Stomach (tissue), 9 donors: ENCODE data around the gene OPCML. TPM values are rescaled to one million over a fixed set of nuclear protein-coding genes. Genes with fewer than 3 reads are reported as not detected.
A peak's percentile ranks its signal among the peaks of the same experiment; 100 is the strongest.

Experiments
- DNase-seq, 2 donors: peaks; one replicate each; pipeline versions ENCODE4 v3.0.0 to v3.0.0-alpha.2; 2013 to 2019
- H3K27ac ChIP-seq, 5 donors: fragments of 200-600 bp in 4 of 5; sonication (generic) in 4 of 5; one replicate each; pipeline ENCODE4 v1.5.1; 2013 to 2019; ENCODE audit warnings: mild to moderate bottlenecking in 1 of 5, moderate library complexity in 1 of 5
- H3K27me3 ChIP-seq, 3 donors: fragments of 200-600 bp; sonication (generic); one replicate each; pipeline ENCODE4 v1.5.1; 2017 to 2019; ENCODE audit warnings: mixed run types in 1 of 3
- H3K36me3 ChIP-seq, 4 donors: fragments of 200-600 bp; sonication (generic); 1 replicate in 3 of 4; 2 replicates in 1 of 4; pipeline ENCODE4 v1.5.1; 2016 to 2019
- H3K4me1 ChIP-seq, 4 donors: fragments of 200-600 bp; sonication (generic); one replicate each; pipeline ENCODE4 v1.5.1; 2016 to 2019
- H3K4me3 ChIP-seq, 4 donors: fragments of 200-600 bp; sonication (generic) in 3 of 4; one replicate each; pipeline ENCODE4 v1.5.1; 2016 to 2019; ENCODE audit warnings: mild to moderate bottlenecking in 1 of 4
- H3K9me3 ChIP-seq, 4 donors: fragments of 200-600 bp; sonication (generic); one replicate each; pipeline ENCODE4 v1.5.1; 2016 to 2019
- CTCF ChIP-seq, 7 experiments: fragments of 450-650 bp in 4 of 7; fragments of 200-600 bp in 3 of 7; sonication (generic) in 3 of 7; IDR thresholded peaks; one replicate each; pipeline ENCODE4 v1.5.1; 2016 to 2019; ENCODE audit warnings: antibody characterized with exemption in 7 of 7, control low read depth in 2 of 7, mild to moderate bottlenecking in 1 of 7
- EP300 ChIP-seq: sonication (generic); formaldehyde crosslinking; IDR thresholded peaks from one replicate; pipeline ENCODE4 v1.6.1; 2017; ENCODE audit warnings: antibody characterized with exemption
- POLR2A ChIP-seq, 4 donors: fragments of 450-650 bp; IDR thresholded peaks; one replicate each; pipeline ENCODE4 v1.6.1; 2016; ENCODE audit warnings: antibody characterized with exemption in 4 of 4, control low read depth in 2 of 4, mild to moderate bottlenecking in 1 of 4, moderate library complexity in 1 of 4
- POLR2AphosphoS5 ChIP-seq, 3 donors: sonication (generic); formaldehyde crosslinking; IDR thresholded peaks; one replicate each; pipeline ENCODE4 v1.6.1; 2016; ENCODE audit warnings: antibody characterized with exemption in 3 of 3
- WGBS, 5 donors: extraction: QIAGEN DNeasy Blood & Tissue Kit in 3 of 5; methylation state at CpG; one replicate each; pipeline versions ENCODE4 v1.1.5 to v1.1.7; 2013 to 2018; 5-methylcytosine and 5-hydroxymethylcytosine counted together
- intact Hi-C: fragments of 100-400 bp; cut with DNase I; formaldehyde crosslinking; loops from one replicate; pipeline ENCODE4 v1.15.1; 2023; ENCODE audit warnings: low total_unique reads
- polyA plus RNA-seq, 3 donors: library from polyadenylated mRNA; stranded (reverse); fragments of 200-250 nt; gene quantifications; one replicate each; pipeline ENCODE4 v1.2.3, GENCODE V29; 2013
- total RNA-seq, 5 donors: library from RNA; depleted of rRNA; stranded (reverse); fragments of >200 nt; gene quantifications; one replicate each; pipeline versions ENCODE4 v1.1.0 to v1.2.3, GENCODE V29; 2014 to 2016
- donor health status: healthy with polysubstance abuse.
- donor health status: Bipolar disorder and iron deficiency.
- donor health status: healthy.

The OPCML gene
- total and polyA plus RNA-seq, 8 donors, result 0.03 to 0.92 (median 0.55) TPM; not detected in 3

GRCh38 chr11:132504501-132505041 lies 1027.7 kb downstream of the OPCML start:
- peaks cover 0 to 12% (median 5%) of the 10 kb centered on the region in 4 donors for H3K9me3 ChIP-seq
- intact Hi-C loops, result no loop called here
- DNase-seq, result no peak
- TF ChIP-seq POLR2AphosphoS5 (IDR thresholded peaks at IDR 0.05) (no peak), CTCF (IDR thresholded peaks at IDR 0.05) (no peak), EP300 (no peak), POLR2A (IDR thresholded peaks at IDR 0.05) (no peak)
- H3K4me3 ChIP-seq, result no peak overlapping the region
- no peaks in the 10 kb centered on the region for H3K4me1 ChIP-seq
- no peak overlapping the region for H3K27ac ChIP-seq
- no peaks in the 10 kb centered on the region for H3K36me3 ChIP-seq
- no peaks in the 10 kb centered on the region for H3K27me3 ChIP-seq
- WGBS, 5 donors, result 78 to 83% (median 79%) methylated on average over 8 of the region's 8 CpGs; no CpG with 5 or more reads in 1 of the 5 donors

- intact Hi-C loops, result no loop called here
- no peak for DNase-seq
- Histone ChIP-seq H3K4me3 (no peak overlapping the region), H3K27me3 (no peaks in the 10 kb centered on the region), H3K27ac (no peak overlapping the region), H3K9me3 (no peaks in the 10 kb centered on the region), H3K36me3 (no peaks in the 10 kb centered on the region), H3K4me1 (no peaks in the 10 kb centered on the region)
- no peak for TF ChIP-seq CTCF (IDR thresholded peaks at IDR 0.05)
- TF ChIP-seq EP300, result no peak
- no peak for TF ChIP-seq POLR2A (IDR thresholded peaks at IDR 0.05)
- WGBS, 5 donors, result 83 to 87% (median 87%) methylated on average over 4 of the region's 4 CpGs
These were observed 1030.9 kb downstream of the OPCML start for GRCh38 chr11:132501356-132501755.

GRCh38 chr11:132499661-132500060 lies 1032.6 kb downstream of the OPCML start:
- WGBS, 5 donors, result 56 to 80% (median 77%) methylated on average over 3 of the region's 3 CpGs
- Histone ChIP-seq H3K36me3 (no peaks in the 10 kb centered on the region), H3K27ac (no peak overlapping the region), H3K4me1 (no peaks in the 10 kb centered on the region), H3K27me3 (no peaks in the 10 kb centered on the region), H3K9me3 (no peaks in the 10 kb centered on the region), H3K4me3 (no peak overlapping the region)
- intact Hi-C loops, result no loop called here
- no peak for DNase-seq
- TF ChIP-seq POLR2A (IDR thresholded peaks at IDR 0.05) (no peak), POLR2AphosphoS5 (IDR thresholded peaks at IDR 0.05) (no peak), EP300 (no peak), CTCF (IDR thresholded peaks at IDR 0.05) (no peak)

- no peaks in the 10 kb centered on the region for H3K4me1 ChIP-seq
- intact Hi-C loops, result no loop called here
- H3K27me3 ChIP-seq, result no peaks in the 10 kb centered on the region
These were observed 1036.0 kb downstream of the OPCML start for GRCh38 chr11:132496341-132496740.

More at GRCh38 chr11:132496341-132496740, 1036.0 kb downstream of the OPCML start:
- no peak for TF ChIP-seq CTCF (IDR thresholded peaks at IDR 0.05)
- no peak for TF ChIP-seq EP300
- TF ChIP-seq POLR2A (IDR thresholded peaks at IDR 0.05), result no peak
- TF ChIP-seq POLR2AphosphoS5 (IDR thresholded peaks at IDR 0.05), result no peak
- Histone ChIP-seq H3K4me3 (no peak overlapping the region), H3K9me3 (no peaks in the 10 kb centered on the region), H3K36me3 (no peaks in the 10 kb centered on the region), H3K27ac (no peak overlapping the region)
- peak in 1 of 2 donors; percentile 40 for DNase-seq
